HG03064 (cell line): Measurements from ENCODE around the gene ATG13.
"Not testable (repeated sequence)": the region's sequence is repeated elsewhere in the genome, so short reads cannot be mapped to it uniquely, and the experiment has no call there.

ENCODE experiments used
- ATAC-seq: cut with Tn5 transposase; IDR thresholded peaks from one replicate; pipeline ENCODE4 v1.9.1; 2021; ENCODE audit warnings: low read depth; ENCODE audit not compliant: unreplicated experiment

The ATG13 gene

DNA sequence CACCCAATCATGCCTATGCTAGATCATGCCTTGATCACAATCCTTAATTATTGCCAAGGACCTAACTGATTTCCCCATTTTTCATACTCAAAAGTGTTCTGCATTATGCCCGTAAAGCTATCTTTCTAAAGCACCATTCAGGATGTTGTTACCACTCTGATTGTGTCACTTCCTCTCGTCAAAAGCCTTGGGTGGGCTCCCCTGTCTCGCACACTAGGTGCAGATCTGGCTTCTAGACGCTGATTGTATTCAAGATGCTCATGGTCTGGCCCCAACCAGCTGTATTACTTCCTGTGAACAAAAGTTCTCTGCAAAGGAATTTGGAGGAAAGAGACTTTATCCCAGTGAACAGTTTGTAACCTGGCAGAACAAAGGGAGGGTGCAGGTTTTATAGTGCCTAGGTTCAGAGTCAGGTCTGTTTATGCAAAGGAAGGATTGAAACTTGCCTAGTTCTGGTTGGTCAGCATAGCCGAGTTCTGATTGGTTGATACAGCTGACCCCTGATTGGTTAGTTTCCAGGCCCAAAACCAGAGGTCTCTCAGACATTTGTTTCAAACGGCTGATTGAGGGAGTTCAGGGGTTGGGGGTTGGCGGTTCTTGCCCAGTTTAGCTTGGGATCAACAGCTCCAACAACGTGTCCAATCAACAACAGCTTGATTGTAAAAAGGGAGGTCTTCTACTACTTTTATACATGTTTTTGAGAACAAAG is 25.4 kb downstream of the ATG13 start:
- ATAC-seq, result no peak

DNA sequence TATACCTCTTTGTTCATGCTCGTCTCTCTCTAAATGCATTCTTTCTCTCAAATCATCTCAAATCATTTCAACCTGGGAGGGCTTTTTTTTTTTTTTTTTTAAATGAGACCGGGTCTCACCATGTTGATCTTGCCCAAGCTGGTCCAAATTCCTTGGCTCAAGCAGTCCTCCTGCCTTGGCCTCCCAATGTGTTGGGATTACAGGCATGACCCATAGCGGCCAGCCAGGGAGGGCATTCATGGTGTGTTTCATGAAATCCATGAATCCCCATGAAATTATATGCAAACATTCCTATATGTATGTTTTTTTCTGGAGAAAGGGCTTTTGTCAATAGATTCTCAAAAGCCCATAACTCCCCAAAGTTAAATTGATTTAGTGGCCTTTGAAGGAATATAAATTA is 26.2 kb downstream of the ATG13 start:
- ATAC-seq, result no peak

DNA sequence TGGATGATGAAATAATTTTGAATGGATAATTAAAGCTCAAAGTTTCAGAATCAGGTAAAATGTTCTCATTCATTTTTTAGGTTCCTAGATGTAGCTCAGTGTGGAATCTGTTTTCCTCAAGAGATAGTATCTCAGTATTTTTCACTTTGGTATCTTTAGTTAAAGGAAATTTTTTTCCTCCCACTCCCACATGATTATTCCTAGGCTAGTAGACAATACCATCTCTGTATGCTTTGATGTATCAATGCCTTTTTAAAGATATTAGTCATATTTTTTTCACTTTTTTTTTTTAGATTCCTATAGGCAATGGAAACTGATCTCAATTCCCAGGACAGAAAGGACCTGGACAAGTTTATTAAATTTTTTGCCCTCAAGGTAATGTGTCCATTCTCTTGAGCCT is 26.6 kb downstream of the ATG13 start:
- no peak for ATAC-seq

DNA sequence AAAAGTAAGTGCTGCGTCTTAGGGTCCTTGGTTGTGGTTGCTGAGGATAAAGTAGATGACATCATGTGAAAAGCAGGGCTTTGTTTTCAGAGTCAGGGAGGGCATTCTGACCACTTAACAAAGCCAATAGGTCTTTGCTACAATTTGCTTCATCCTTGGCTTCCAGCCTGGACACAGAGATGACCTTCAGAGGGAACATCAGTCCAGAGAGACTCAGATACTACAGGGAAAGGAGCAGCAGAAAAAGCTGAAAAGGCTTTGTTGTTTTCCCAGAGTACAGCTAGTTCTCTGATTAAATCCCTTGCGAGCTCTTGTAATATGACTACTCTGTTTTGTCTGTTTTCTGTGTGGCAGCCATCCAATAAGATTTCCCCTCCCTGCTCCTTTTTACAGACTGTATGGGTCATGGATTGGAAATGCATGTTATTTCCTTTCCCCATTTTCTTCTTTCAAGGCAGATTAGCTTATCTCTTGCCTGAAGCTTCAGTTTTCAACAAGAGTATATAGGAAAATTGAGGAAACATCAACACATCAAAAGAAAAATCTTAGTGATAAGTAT is 31.9 kb downstream of the ATG13 start:
- ATAC-seq, result no peak

DNA sequence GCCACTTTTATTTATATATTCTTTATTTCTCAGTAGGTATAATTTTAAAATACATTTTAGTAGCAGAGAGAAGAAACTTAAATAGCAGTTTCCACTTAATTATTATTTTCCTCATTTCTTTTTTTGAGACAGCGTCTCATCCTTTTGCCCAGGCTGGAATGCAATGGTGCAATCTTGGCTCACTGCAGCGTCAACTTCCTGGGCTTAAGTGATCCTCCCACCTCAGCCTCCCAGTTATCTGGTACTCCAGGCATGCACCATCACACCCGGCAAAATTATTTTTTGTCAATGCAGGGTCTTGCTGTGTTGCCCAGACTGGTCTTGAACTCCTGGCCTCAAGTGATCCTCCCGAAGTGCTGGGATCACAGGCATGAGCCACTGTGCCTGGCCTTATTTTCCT is 38.3 kb downstream of the ATG13 start:
- ATAC-seq, result no peak

DNA sequence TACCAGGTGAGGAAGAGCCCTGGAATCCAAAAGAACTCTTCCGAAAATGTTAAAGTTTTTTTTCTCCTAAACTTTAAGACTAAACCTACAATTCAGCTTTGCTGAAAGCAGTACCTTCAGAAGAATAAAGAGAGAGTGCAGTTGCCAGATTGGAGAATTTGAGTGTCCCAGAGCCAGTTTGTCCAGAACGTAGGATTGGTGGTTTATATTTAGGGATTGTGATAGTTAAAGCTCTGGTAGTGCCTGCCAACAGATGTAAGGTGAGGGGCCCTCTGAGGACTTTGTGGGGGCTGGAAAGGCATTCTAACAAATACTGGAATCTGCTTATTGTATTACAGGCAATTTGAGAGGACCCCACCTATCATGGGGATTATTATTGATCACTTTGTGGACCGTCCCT is 39.8 kb downstream of the ATG13 start:
- no peak for ATAC-seq

DNA sequence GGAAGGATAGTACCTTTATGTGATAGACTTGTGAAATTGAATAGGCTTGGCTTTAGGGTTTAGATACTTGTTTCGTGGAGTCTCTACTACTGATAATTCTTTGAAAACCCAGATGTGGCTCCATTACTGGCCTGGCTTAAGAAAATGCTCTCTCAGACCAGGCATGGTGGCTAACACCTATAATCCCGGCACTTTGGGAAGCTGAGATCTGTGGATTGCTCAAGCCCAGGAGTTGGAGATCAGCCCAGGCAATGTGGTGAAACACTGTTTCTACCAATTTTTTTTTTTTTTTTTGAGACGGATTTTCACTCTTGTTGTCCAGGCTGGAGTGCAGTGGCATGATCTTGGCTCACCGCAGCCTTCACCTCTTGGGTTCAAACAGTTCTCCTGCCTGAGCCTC is 40.9 kb downstream of the ATG13 start:
- no peak for ATAC-seq

DNA sequence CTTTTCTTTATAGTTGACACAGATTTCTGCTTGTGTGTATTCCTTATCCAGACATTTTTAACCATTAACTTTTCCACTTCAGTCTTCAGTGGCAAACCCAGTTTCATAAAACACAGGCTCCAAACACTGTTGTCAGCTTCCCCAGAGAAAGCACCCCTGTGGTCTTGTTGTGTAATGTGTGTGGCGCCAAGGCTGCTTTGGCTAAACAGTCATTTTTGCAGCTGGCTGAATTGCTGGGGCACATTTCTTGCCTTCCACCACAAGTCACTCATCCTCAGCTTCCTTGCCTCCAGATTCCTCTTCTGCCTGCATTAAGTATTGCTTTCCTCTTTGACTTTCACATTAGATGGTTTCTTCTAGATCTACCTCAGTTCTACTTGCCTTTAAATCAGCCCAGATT is 42.6 kb downstream of the ATG13 start:
- no peak for ATAC-seq

DNA sequence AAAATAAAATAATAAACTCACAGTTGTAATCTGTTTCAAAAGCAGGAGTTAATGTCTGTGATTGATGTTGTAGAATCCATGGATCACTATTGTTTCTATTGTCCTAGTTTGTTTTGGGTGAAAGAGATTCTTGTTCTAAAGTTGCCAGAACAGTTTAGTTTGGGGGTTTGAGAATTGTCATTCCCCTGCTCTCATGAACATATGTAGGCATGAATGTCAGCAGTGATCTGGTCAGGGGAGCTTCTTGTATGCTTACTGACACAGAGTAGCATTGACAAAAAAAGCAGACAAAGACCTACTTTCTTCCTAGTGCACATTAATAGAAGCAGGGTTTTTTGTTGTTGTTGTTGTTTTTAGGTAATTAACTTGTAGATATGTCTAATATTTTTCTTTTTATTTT is 44.5 kb downstream of the ATG13 start:
- ATAC-seq, result no peak

DNA sequence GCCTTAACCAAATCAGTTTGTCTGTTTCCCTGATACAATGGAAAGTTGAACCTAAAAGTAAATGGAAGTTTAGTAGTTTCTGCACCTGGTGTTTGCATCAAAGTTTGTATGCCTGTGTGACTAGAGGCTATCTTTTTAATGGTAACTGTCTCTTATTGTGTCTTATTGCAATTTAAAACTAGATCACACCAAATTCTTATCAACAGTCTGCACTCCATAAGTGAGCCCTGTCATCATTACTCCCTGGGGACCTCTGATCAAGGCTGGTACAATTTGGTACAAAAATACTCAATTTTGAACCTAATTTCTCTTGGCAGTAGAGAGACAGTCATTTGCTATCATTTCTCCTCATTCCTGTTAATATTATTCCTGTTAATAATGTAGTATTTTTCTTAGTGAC is 45.0 kb downstream of the ATG13 start:
- no peak for ATAC-seq

DNA sequence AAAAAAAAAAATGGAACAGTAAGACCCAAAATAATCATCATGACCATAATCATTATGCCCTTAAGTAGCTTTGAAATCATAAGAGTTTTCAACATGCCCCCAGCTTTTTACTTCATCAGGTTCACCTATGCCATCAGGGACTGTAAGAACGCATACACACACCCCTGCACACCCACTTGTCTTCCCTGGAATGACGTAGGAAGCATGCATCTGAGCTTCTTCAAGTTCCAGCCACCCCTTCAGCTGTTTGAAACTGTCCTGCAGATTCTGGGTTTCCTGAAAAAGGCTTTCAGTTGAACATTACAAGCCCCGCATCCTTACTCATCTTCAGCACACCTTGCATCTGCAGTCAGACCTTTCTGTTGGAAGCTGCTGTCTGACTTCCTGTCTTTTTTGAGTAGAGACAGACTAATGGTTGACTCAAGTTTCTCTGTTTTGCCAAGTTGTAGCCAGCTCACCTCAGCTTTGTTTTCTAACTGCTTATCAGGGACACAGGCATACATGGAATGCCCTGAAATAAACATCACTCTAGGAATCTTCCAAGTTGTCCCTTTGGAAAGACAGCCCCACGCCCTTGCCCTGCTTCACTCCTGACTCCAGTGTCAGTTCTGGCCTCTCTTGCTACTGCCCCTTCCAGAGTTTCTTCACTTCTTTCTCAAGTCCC is 46.1 kb downstream of the ATG13 start:
- no peak for ATAC-seq

DNA sequence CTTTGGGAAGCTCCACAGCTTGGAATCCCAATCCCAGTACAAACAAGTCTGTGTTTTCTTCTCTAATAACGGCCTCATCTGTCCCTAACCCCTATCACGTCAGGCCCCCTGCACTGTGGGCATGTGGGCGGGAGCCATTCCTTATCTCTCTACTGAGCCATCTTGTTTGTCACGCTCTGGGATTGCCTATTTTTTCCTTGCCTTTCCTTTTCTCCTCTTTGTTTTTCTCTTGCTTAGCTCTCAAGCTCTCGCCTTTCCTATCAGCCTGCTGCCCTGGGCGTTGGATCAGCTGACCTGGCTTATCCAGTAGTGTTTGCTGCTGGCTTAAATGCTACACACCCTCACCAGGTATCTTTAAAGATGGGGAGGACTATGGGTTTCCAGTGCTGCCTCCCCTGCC is 47.3 kb downstream of the ATG13 start:
- ATAC-seq, result no peak

DNA sequence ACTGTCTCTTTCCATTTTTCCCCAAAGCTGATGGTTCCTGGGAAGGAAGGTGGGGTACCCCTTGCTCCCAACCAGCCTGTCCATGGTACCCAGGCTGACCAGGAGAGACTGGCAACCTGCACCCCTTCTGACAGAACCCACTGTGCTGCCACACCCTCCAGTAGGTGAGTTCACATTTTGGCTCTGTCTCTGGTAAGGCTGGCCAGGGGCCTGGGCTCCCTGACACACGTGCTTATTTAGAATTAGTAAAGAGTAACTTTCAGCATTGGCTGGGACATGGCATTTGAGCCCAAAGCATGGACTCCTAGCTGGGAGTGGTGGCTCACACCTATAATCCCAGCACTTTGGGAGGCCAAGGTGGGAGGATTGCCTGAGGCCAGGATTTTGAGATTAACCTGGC is 48.0 kb downstream of the ATG13 start:
- no peak for ATAC-seq

DNA sequence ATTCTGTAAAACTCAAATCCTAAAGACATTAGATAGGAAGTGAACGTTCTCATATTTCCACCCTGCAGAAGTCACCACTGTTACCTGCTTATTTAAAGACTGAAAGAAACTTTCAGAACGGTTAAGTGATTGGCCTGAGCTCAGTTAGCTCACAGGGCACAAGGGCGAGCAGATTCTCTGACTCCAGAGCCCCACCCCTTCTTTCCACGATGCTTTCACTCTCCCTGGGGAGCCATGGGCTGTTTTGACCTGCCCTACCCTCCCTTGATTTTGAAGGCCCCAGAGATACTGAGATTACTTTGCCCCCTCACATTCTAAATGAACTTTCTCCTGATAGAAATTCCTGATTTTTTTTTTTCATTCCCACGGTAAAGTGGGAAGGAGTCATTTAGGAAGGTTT is 49.2 kb downstream of the ATG13 start:
- ATAC-seq, result no peak

DNA sequence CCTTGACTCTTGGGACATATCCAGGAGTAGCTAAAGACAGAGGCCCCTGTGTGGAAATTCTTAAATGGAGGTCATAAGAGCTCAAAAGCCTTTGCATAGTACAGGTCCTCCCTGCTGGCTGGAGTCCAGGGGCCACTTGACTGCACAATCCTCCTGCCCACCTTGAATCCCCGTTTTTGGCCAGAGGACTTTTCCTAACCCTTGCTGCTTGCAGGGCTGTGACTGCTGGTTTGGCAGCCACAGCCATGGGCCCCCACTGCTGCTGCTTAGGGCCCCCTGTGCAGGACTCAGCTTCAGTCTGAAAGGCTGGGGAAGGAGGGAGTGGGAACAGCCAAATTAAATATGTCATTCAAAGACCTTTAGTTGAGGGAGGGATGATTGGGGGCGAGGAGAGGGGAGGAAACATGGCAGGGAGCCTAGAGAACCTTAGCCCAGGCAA is 49.7 kb downstream of the ATG13 start:
- ATAC-seq, result no peak

DNA sequence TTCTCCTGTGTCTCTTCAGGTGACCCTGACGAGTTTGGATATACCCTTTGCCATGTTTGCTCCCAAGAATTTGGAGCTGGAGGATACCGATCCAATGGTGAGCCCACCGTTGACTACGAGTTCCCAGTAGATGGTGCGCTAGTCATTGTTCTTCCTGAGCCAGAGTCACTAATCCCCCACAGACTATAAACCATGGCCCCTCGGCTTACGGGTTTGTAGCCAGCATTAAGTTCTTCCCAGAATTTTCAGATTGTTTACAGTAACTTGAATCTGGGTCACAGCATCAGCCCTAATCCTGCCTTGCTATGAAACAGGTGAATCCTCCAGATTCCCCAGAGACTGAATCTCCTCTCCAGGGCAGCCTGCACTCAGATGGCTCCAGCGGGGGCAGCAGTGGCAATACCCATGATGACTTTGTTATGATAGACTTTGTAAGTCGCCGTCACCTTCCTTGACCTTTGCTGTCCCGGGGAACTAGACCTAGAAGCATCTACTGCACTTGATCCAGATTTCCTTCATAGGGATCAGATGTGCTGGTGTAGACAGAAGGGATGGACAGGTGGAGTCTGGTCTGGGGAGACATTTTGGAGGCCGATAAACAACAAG is 51.2 kb downstream of the ATG13 start:
- no peak for ATAC-seq

DNA sequence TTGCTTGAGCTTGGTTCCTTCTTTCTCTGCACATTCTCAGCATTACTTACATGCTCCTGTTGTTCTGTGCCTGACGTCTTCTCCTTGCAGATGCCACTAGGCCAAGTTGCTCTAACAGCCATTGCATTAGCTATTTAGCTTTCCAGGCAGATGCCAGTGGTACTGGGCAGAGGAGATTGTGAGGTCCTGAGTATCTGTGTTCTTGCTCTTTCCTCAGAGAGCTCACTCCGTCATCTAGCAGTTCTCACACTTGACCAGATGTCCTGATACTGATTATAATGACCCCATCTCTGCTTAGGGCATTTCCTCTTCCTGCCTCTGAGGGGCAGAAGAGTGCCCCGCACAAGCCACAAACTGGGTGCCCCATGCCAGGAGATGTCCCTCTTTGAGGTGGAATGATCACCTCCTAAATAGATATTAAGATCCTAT is 52.4 kb downstream of the ATG13 start:
- ATAC-seq, result no peak

DNA sequence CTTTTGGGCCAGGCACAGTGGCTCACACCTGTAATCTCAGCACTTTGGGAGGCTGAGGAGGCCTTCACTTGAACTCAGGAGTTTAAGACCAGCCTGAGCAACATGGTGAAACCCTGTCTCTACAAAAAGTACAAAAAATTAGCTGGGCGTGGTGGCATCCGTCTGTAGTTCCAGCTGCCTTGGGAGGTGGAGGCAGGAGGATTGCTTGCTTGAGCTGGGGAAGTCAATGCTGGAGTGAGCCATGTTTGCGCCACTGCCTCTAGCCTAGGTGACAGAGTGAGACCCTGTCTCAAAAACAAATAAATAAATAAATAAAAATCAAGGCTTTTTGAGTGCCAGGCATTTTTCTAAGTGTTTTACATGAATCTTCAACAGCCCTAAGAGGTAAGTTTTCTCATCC is 53.2 kb downstream of the ATG13 start:
- not testable (repeated sequence) for ATAC-seq

DNA sequence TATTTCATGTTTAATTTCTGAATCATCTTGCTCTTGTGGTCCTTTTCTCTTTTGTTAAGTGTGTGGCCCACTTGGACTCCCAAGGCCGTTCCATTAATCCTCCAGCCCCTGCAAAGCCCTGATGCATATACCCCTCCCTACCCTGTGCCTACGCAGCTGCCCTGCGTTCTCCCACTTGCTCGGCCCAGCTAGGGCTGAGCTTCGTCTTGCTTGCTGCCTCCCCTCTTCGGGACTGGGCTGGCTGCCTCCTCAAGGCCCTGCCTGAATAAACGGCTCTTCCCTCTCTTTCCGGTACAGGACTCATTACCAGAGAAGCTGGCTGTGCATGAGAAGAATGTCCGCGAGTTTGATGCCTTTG is 54.6 kb downstream of the ATG13 start:
- ATAC-seq, result no peak

DNA sequence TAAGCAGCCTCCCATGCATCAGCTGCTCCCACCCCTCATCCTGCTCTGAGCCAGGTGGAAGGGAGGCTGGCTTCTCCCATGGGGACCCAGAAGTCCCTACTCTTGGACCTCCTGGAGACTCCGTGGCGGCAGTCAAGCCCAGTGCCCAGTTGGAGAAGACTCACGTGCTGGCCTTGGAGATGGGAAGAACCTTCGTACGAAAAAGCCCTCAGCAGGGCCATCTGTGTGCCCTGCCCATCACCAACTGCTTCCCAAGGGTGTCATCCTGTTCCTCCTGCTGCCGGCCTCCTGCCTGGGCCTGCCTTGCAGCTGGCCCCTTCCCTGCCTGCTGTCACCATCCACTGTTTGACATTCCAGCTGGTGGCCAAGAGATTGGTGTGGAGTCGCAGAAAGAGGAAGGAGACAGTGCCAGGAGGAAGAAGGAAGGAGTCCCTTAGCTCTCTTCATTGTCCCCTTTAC is 55.1 kb downstream of the ATG13 start:
- ATAC-seq, result no peak

DNA sequence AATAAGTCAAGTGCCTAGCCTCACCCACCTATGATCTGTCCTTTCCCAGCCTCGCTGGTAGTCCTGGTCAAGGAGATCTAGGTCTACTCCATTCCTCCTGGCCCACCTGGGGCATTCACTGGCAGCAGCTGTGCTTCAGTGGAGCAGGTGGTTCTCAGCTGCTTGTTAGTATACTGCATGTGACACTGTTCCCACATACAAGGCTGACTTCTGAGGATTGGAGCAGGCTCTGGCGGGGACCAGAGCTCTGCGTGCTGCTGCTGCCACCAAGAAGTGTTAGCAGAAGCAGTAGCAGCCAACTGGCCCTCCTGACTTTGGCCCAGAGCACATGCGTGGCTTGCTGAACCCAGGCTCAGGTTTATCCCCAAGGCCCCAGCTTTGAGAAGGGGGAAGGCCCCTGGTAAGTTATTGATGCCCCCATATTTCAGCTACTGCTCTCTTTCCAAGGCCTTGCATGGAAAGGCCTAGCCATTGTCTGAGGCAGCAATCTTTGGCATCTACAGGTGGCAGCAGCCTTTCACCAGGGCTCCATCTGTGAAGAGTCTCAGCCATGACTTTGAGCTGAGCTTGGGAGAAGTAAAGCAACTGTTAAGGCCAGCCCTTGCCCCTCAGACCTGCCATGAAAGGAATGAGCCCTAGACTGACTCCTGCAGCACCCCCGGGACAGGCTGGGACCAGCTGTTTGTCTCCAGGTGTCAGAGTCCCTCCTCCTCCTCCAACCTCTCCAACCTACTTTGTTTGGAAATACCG is 56.5 kb downstream of the ATG13 start:
- no peak for ATAC-seq
